Breast epithelium (tissue), 3 donors: ENCODE measurements around the gene NUDT19.

ENCODE experiments used
- POLR2A ChIP-seq: fragments of 450-650 bp; IDR thresholded peaks from one replicate; pipeline ENCODE4 v1.6.1; 2016; ENCODE audit warnings: antibody characterized with exemption, mild to moderate bottlenecking, moderate library complexity
- POLR2AphosphoS5 ChIP-seq, 3 donors: sonication (generic); formaldehyde crosslinking; IDR thresholded peaks; one replicate each; pipeline ENCODE4 v1.6.1; 2017; ENCODE audit warnings: antibody characterized with exemption in 3 of 3
- TF ChIP-seq, protein P1 (sequence below), 3 donors: fragments of 450-650 bp; IDR thresholded peaks; one replicate each; pipeline ENCODE4 v1.5.1; 2016 to 2017; ENCODE audit warnings: antibody characterized with exemption in 3 of 3, mild to moderate bottlenecking in 3 of 3, moderate library complexity in 3 of 3

DNA sequence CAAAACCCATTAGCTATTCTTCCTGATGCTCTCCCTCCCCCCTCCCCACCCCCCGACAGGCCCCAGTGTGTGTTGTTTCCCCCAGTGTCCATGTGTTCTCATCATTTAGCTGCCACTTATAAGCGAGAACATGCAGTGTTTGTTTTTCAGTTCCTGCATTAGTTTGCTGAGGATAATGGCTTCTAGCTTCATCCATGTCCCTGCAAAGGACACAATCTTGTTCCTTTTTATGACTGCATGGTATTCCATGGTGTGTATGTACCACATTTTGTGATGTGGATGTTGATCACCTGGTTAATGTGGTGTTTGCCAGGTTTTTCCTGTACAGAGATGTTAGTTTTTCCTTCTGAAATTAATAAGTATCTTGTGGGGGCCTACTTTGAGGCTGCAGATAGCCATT is 59.4 kb downstream of the NUDT19 start:
- TF ChIP-seq POLR2A (no peak), POLR2AphosphoS5 (IDR thresholded peaks at IDR 0.05) (no peak)
- TF ChIP-seq, protein P1, sequence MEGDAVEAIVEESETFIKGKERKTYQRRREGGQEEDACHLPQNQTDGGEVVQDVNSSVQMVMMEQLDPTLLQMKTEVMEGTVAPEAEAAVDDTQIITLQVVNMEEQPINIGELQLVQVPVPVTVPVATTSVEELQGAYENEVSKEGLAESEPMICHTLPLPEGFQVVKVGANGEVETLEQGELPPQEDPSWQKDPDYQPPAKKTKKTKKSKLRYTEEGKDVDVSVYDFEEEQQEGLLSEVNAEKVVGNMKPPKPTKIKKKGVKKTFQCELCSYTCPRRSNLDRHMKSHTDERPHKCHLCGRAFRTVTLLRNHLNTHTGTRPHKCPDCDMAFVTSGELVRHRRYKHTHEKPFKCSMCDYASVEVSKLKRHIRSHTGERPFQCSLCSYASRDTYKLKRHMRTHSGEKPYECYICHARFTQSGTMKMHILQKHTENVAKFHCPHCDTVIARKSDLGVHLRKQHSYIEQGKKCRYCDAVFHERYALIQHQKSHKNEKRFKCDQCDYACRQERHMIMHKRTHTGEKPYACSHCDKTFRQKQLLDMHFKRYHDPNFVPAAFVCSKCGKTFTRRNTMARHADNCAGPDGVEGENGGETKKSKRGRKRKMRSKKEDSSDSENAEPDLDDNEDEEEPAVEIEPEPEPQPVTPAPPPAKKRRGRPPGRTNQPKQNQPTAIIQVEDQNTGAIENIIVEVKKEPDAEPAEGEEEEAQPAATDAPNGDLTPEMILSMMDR (IDR thresholded peaks at IDR 0.05): no peak
